GM19463 (cell line): ENCODE measurements around the gene AGBL3.
"Not testable (repeated sequence)": the region's sequence is repeated elsewhere in the genome, so short reads cannot be mapped to it uniquely, and the experiment has no call there.

Experiments
- ATAC-seq: cut with Tn5 transposase; IDR thresholded peaks from one replicate; pipeline ENCODE4 v1.9.1; 2021; ENCODE audit warnings: mild to moderate bottlenecking, moderate library complexity; ENCODE audit not compliant: unreplicated experiment

AGBL3 gene

GRCh38 chr7:135165862-135166261, 179.6 kb downstream of the AGBL3 start:
- no peak for ATAC-seq

GRCh38 chr7:135166338-135166990, 180.2 kb downstream of the AGBL3 start:
- no peak for ATAC-seq

DNA sequence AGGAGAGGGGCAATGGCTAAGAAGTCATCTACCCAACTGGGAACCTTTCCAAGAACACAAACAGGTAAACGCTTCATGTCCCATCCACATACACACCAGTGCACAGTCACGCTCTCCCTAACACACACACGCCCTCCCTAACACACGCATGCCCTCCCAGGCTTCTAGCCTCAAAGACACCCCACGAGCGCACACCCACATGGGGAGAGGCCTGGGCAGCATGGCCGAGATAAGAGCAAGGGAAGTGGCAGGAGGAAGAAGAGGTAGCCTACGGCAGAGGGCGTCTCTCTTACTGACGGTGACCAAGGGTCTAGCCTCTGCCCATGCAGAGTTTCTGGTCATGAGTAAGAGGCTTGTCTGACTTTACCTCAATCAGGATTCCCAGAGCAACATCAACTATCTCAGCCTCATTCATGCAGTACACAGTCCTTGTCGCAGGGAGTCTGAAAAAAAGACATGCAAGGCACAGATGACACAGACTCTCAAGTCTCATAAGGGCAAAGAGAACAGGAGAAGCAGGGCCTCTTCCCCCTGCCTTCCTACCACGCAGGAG, 181.1 kb downstream of the AGBL3 start:
- no peak for ATAC-seq

GRCh38 chr7:135168001-135168400, 181.7 kb downstream of the AGBL3 start:
- no peak for ATAC-seq

DNA sequence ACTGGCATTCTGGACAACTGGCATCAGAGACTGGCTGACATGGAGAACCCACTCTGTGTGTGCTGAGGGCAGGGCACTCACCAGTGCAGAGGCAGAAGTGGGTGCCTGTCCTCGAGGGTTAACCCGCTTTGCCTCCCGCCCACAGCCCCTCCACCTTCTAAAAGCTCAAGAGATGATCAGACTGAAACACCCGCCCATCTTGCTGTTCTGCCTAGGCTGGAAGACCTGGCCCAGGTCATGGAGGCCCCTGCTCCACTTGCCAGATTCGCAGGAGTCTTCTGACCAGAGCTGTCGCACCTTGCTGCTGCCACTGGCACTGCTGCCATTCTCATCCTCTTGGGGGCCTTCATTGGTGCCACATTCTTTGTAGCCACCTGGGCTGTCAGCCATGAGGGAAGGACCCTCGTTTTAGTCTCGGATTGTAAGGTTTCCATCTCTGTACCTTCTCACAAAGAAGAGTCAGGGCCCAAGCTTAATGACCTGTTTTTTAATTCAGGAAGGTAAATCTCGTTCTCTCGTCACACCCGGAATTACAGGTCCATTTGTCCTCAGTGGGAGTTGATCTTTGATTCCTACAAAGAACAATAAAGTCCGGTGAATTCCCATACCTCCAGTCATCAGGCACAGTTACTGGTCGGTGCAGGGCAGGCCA, 182.3 kb downstream of the AGBL3 start:
- no peak for ATAC-seq

- peak; percentile 38 for ATAC-seq
These were observed 183.0 kb downstream of the AGBL3 start for GRCh38 chr7:135169141-135169963.

- ATAC-seq, result no peak
These were observed 183.6 kb downstream of the AGBL3 start for GRCh38 chr7:135169964-135170273.

GRCh38 chr7:135170274-135170997, 184.1 kb downstream of the AGBL3 start, which contains the start of gene CYREN:
CYREN (minus strand) TSS chr7:135170707; CDS start chr7:135168922, 1,785 bp downstream.
- ATAC-seq, result peak; percentile 61

DNA sequence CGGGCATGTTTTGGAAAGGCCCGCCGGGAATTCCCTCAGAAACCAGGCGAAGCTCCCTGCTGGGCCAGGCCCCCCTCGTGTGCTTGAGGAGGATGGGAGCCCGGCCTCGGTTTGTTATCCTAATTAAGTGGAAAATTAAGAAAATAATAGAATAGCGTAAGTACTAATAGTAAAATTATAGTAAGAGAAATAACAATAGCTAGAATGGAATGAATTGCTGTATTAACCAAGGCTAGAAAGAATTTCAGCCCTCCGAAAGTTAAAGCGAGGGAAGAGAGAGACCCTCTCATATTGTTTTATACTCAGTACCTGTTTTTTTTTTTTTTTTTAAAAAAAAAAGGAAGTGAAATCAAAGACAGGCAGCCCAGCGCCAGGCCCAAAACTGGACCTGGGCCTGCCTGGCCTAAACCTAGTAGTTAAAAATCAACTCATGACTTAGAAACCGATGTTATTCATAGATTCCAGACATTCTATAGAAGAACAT, 184.7 kb downstream of the AGBL3 start:
- peak; percentile 11 for ATAC-seq

- peak; percentile 16 for ATAC-seq
These were observed 185.4 kb downstream of the AGBL3 start for GRCh38 chr7:135171581-135172291.

DNA sequence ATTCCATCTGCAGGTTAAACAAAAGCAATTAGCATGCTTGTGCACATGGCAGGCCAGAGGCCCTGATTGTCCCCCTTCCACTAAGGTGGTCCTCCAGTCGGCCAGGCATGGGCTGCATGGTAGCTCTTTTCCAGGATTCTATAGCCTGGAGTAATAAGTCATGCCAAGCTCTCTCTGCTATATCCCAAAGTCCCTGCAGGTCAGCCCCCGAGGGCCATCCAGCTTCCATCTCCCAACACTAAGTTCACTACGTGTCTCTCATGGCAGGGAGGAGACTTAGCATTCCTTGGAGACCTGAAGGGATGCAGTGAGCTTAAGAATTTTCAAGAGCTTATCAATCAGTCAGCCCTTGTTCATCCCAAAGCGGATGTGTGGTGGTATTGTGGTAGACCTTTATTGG, 187.6 kb downstream of the AGBL3 start:
- not testable (repeated sequence) for ATAC-seq

- ATAC-seq, result no peak
These were observed 188.6 kb downstream of the AGBL3 start for GRCh38 chr7:135174941-135175340.

DNA sequence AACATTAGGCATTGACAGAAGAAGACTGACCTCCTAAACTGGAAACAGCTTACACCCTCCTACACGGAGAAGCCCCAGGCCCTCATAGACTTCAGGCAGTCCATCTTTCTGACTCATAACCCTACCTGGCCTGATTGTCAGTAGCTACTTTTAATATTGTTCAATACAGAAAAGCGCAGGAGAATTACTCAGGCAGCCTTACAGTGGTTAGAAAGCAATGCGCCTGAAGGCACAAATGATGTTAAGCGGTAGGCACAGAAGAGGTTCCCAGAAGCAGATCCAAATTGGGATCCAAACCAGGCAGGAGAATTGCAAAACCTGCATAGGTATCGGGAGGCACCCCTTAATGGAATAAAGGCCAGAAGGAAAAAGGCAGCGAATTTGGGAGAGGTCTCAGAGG, 189.6 kb downstream of the AGBL3 start:
- no peak for ATAC-seq

DNA sequence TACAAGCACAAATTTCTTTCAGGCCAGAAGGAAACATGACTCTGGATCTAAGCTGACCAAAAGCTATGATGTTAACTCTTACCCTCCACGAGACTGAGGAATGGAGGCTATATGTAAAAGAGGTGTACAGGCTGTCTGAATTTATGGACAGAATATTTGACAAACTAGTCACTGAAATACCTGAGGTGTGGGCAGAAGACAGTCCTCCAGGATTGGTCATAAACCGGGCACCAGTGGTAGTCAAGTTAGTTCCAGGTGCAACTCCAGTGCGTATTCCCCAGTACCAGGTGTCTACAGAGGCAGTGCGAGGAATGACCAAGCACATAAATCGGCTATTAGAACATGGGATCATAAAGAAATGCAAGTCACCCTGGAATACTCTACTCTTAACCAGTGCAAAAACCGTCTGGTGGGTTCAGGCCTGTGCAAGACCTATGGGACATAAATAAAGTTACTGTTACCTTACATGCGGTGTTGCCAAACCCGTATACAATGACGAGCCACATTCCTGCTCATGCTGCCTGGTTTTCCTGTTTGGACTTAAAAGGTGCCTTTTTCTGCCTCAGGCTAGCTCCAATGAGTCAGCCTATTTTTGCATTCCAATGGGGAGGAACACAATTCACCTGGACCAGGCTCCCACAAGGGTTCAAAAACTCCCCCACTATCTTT, 190.9 kb downstream of the AGBL3 start:
- ATAC-seq, result no peak

- ATAC-seq, result no peak
These were observed 192.1 kb downstream of the AGBL3 start for GRCh38 chr7:135178364-135178763.

DNA sequence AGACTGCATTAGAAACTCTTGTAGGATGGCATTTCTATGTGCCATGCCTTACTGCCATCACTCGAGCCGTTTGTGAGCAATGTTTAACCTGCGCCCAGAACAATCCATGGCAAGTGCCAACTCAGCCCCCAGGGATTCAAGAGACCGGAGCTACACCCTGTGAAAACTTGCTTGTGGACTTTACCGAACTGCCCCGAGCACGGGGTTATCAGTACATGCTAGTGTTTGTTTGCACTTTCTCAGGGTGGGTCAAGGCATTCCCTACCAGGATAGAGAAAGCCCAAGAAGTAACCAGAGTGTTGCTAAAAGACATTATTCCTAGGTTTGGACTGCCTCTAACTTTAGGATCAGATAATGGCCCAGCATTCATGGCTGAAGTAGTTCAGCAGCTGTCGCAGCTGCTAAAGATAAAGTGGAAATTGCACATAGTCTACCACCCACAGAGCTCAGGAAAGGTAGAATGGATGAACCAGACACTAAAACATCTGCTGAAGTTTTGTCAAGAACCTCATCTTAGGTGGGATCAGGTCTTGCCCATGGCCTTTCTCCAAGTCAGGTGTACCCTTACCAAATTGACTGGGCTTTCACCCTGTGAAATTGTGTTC, 193.1 kb downstream of the AGBL3 start:
- no peak for ATAC-seq

GRCh38 chr7:135180122-135180521, 193.8 kb downstream of the AGBL3 start:
- ATAC-seq, result no peak

- no peak for ATAC-seq
These were observed 195.1 kb downstream of the AGBL3 start for GRCh38 chr7:135181261-135181928.
